Suprapubic skin (tissue), 4 donors: ENCODE results near the gene ETS2. TPM values are rescaled to one million over a fixed set of nuclear protein-coding genes. Genes with fewer than 3 reads are reported as not detected.
A peak's percentile ranks its signal among the peaks of the same experiment; 100 is the strongest.

Source experiments
- DNase-seq, 2 donors: peaks; one replicate each; pipeline ENCODE4 v3.0.0-alpha.2; 2019; ENCODE audit warnings: low spot score in 2 of 2
- H3K27ac ChIP-seq: fragments of 200-600 bp; sonication (generic); one replicate; pipeline ENCODE4 v1.5.1; 2019
- H3K27me3 ChIP-seq: fragments of 200-600 bp; sonication (generic); one replicate; pipeline ENCODE4 v1.5.1; 2019
- H3K36me3 ChIP-seq: fragments of 200-600 bp; sonication (generic); one replicate; pipeline ENCODE4 v1.5.1; 2019
- H3K4me1 ChIP-seq: fragments of 200-600 bp; sonication (generic); one replicate; pipeline ENCODE4 v1.5.1; 2019
- H3K4me3 ChIP-seq: fragments of 200-600 bp; sonication (generic); one replicate; pipeline ENCODE4 v1.5.1; 2019; ENCODE audit warnings: mild to moderate bottlenecking
- H3K9me3 ChIP-seq: fragments of 200-600 bp; sonication (generic); one replicate; pipeline ENCODE4 v1.5.1; 2019
- EP300 ChIP-seq: sonication (generic); formaldehyde crosslinking; IDR thresholded peaks from one replicate; pipeline ENCODE4 v1.6.1; 2017; ENCODE audit warnings: antibody characterized with exemption
- POLR2A ChIP-seq, 2 donors: fragments of 450-650 bp; IDR thresholded peaks; one replicate each; pipeline ENCODE4 v1.6.1; 2017; ENCODE audit warnings: antibody characterized with exemption in 2 of 2, mild to moderate bottlenecking in 2 of 2, moderate library complexity in 2 of 2
- POLR2AphosphoS5 ChIP-seq, 3 donors: sonication (generic); formaldehyde crosslinking; IDR thresholded peaks; one replicate each; pipeline ENCODE4 v1.6.1; 2017; ENCODE audit warnings: antibody characterized with exemption in 3 of 3
- WGBS: methylation state at CpG from one replicate; pipeline ENCODE4 v1.1.5; 2018; 5-methylcytosine and 5-hydroxymethylcytosine counted together
- total RNA-seq, 4 donors: library from RNA; depleted of rRNA; stranded (reverse); fragments of >200 nt; gene quantifications; one replicate each; pipeline ENCODE4 v1.1.0, GENCODE V29; 2016
- TF ChIP-seq, protein P1 (sequence below), 2 donors: fragments of 200-600 bp in 1 of 2; fragments of 450-650 bp in 1 of 2; sonication (generic) in 1 of 2; IDR thresholded peaks; one replicate each; pipeline ENCODE4 v1.5.1; 2016 to 2019; ENCODE audit warnings: antibody characterized with exemption in 2 of 2, mild to moderate bottlenecking in 1 of 2, moderate library complexity in 1 of 2

ETS2 gene
- total RNA-seq, 4 donors from 2014 or later: 198 to 510 (median 416) TPM

GRCh38 chr21:38810826-38811164 is 5.1 kb downstream of the ETS2 start:
- 37% methylated on average over 5 of the region's 5 CpGs for WGBS
- Histone ChIP-seq H3K36me3 (peaks cover 44% of the 10 kb centered on the region), H3K27ac (peak overlapping the region; percentile 93), H3K4me3 (peak overlapping the region; percentile 82), H3K4me1 (peaks cover 42% of the 10 kb centered on the region), H3K27me3 (no peaks in the 10 kb centered on the region), H3K9me3 (no peaks in the 10 kb centered on the region)
- TF ChIP-seq, protein P1, sequence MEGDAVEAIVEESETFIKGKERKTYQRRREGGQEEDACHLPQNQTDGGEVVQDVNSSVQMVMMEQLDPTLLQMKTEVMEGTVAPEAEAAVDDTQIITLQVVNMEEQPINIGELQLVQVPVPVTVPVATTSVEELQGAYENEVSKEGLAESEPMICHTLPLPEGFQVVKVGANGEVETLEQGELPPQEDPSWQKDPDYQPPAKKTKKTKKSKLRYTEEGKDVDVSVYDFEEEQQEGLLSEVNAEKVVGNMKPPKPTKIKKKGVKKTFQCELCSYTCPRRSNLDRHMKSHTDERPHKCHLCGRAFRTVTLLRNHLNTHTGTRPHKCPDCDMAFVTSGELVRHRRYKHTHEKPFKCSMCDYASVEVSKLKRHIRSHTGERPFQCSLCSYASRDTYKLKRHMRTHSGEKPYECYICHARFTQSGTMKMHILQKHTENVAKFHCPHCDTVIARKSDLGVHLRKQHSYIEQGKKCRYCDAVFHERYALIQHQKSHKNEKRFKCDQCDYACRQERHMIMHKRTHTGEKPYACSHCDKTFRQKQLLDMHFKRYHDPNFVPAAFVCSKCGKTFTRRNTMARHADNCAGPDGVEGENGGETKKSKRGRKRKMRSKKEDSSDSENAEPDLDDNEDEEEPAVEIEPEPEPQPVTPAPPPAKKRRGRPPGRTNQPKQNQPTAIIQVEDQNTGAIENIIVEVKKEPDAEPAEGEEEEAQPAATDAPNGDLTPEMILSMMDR (IDR thresholded peaks at IDR 0.05): no peak
- TF ChIP-seq EP300: no peak
- TF ChIP-seq POLR2A (IDR thresholded peaks at IDR 0.05): no peak
- no peak for TF ChIP-seq POLR2AphosphoS5 (IDR thresholded peaks at IDR 0.05)
- DNase-seq: no peak

GRCh38 chr21:38811257-38811656 is 5.5 kb downstream of the ETS2 start:
- TF ChIP-seq, protein P1 (IDR thresholded peaks at IDR 0.05): no peak
- TF ChIP-seq POLR2A (IDR thresholded peaks at IDR 0.05) (no peak), EP300 (no peak), POLR2AphosphoS5 (IDR thresholded peaks at IDR 0.05) (no peak)
- H3K27ac ChIP-seq: no peak overlapping the region
- H3K27me3 ChIP-seq: no peaks in the 10 kb centered on the region
- no peak for DNase-seq
- H3K36me3 ChIP-seq: peaks cover 47% of the 10 kb centered on the region
- H3K4me3 ChIP-seq: peak overlapping the region; percentile 82
- WGBS: 34% methylated on average over 8 of the region's 8 CpGs
- H3K4me1 ChIP-seq: peaks cover 42% of the 10 kb centered on the region
- H3K9me3 ChIP-seq: no peaks in the 10 kb centered on the region

- Histone ChIP-seq H3K27me3 (no peaks in the 10 kb centered on the region), H3K4me1 (peaks cover 48% of the 10 kb centered on the region), H3K4me3 (no peak overlapping the region), H3K36me3 (peaks cover 66% of the 10 kb centered on the region), H3K9me3 (no peaks in the 10 kb centered on the region), H3K27ac (no peak overlapping the region)
- TF ChIP-seq, protein P1 (IDR thresholded peaks at IDR 0.05): no peak
- TF ChIP-seq EP300 (no peak), POLR2A (IDR thresholded peaks at IDR 0.05) (no peak), POLR2AphosphoS5 (IDR thresholded peaks at IDR 0.05) (no peak)
- DNase-seq: no peak
- 50% methylated on average over 2 of the region's 2 CpGs for WGBS
Measured at GRCh38 chr21:38813143-38813542, 7.4 kb downstream of the ETS2 start.

DNA sequence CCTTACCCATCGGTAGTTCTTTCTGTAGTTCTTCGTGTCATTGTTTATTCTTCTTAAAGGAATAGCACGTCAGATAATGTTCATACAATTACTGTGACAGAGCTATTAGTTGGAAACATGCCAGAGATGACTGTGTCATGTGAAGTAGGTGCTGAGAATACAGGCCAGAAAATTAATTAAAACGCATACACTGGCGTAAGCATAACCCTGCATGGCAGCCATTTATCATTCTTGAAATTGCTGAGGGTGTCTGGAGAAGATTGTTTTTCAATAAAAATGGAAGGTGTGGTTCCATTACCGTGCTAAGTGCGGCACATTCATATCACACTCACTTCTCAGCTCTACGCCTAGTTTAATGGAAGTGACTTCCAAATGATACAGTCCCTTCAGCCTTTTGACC is 7.8 kb downstream of the ETS2 start:
- Histone ChIP-seq H3K4me1 (peaks cover 46% of the 10 kb centered on the region), H3K27ac (no peak overlapping the region), H3K36me3 (peaks cover 70% of the 10 kb centered on the region), H3K4me3 (no peak overlapping the region), H3K27me3 (no peaks in the 10 kb centered on the region), H3K9me3 (no peaks in the 10 kb centered on the region)
- no peak for DNase-seq
- WGBS: 72% methylated on average over 8 of the region's 8 CpGs
- no peak for TF ChIP-seq POLR2A (IDR thresholded peaks at IDR 0.05)
- TF ChIP-seq, protein P1 (IDR thresholded peaks at IDR 0.05): no peak
- no peak for TF ChIP-seq EP300
- TF ChIP-seq POLR2AphosphoS5 (IDR thresholded peaks at IDR 0.05): no peak

DNA sequence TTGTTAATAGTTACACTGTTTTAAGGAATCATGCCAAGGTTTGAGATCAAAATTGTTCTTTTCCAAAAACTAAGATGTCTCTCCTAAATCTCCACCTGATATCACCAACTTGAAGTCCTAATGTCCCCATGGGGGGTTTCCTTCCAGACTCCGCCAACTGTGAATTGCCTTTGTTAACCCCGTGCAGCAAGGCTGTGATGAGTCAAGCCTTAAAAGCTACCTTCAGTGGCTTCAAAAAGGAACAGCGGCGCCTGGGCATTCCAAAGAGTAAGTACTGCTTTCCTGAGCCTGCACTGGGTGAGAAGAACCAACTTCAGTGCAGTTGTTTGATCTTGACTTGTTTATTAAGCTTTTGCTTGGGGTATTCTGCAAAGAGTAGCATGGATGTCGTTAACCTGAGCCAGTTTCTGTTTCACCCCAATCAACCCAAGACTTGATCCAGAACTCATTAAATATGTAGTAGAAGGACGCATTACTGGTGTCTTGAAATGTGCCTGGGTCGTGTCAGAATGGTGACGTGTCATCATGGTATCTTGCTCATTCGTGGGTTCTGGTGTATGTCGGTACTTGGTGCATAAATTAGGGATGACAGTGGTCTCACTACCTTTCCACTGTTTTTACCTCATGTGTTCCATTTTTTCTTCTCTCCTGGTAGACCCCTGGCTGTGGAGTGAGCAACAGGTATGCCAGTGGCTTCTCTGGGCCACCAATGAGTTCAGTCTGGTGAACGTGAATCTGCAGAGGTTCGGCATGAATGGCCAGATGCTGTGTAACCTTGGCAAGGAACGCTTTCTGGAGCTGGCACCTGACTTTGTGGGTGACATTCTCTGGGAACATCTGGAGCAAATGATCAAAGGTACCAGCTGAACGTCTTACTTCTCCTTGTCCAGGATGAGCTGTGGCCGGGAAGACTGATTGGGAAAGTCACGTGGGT is 8.7 kb downstream of the ETS2 start:
- no peak overlapping the region for H3K4me3 ChIP-seq
- H3K9me3 ChIP-seq: no peaks in the 10 kb centered on the region
- no peak overlapping the region for H3K27ac ChIP-seq
- no peak for DNase-seq
- WGBS: 88% methylated on average over 16 of the region's 16 CpGs
- peaks cover 45% of the 10 kb centered on the region for H3K4me1 ChIP-seq
- TF ChIP-seq EP300: no peak
- no peak for TF ChIP-seq POLR2AphosphoS5 (IDR thresholded peaks at IDR 0.05)
- TF ChIP-seq POLR2A (IDR thresholded peaks at IDR 0.05): no peak
- TF ChIP-seq, protein P1 (IDR thresholded peaks at IDR 0.05): no peak
- H3K36me3 ChIP-seq: peaks cover 78% of the 10 kb centered on the region
- H3K27me3 ChIP-seq: no peaks in the 10 kb centered on the region
